VCaP (cell line): ENCODE data around the gene GABRP.
A peak's percentile ranks its signal among the peaks of the same experiment; 100 is the strongest.

Experiments
- H3K27ac ChIP-seq: fragments of 450-650 bp; 2 replicates; pipeline ENCODE4 v1.5.1; 2017
- TF ChIP-seq, protein P1 (sequence below): fragments of 450-650 bp; conservative IDR thresholded peaks from 2 replicates; pipeline ENCODE4 v1.5.1; 2017; ENCODE audit warnings: mild to moderate bottlenecking, moderate library complexity

The GABRP gene

DNA sequence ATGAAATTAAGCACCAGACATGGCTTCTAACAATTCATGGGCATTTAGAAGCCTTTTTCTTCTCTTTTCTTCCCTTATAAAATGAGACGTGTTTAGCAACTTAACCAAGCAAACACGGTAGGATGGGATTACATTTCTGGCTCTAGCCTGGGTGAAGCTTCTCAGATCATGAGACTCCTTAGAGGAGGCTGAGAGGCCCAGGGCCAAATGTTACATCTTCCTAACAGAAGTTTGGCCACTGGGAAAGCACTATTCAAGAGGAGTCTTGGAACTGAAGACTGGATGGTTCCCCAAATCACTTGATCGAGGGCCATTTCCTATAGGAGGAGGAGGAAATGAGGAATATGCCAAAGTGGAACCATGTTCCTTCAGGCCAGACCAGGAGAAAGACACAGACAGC, 1.9 kb downstream of the GABRP start:
- TF ChIP-seq, protein P1, sequence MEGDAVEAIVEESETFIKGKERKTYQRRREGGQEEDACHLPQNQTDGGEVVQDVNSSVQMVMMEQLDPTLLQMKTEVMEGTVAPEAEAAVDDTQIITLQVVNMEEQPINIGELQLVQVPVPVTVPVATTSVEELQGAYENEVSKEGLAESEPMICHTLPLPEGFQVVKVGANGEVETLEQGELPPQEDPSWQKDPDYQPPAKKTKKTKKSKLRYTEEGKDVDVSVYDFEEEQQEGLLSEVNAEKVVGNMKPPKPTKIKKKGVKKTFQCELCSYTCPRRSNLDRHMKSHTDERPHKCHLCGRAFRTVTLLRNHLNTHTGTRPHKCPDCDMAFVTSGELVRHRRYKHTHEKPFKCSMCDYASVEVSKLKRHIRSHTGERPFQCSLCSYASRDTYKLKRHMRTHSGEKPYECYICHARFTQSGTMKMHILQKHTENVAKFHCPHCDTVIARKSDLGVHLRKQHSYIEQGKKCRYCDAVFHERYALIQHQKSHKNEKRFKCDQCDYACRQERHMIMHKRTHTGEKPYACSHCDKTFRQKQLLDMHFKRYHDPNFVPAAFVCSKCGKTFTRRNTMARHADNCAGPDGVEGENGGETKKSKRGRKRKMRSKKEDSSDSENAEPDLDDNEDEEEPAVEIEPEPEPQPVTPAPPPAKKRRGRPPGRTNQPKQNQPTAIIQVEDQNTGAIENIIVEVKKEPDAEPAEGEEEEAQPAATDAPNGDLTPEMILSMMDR = no peak
- H3K27ac ChIP-seq = no peak overlapping the region

DNA sequence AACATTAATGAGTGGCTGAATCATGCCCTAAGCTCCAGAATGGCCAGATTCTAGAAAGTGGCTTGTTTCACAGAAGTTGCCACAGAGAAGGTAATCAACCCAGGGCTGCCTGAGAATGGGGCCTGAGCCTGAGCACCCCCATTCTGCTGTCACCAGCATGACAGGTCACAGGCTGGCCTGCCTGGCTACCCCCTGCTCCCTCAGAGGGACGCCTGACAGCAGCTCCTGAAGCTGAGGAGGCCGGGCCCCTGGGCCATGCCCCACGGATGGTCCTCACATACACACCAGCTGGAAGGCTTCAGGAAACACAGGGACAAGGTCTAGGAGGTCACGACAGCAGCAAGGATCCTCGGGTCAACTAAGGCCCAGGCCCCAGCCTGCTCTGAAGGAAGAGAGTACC, 3.7 kb downstream of the GABRP start:
- no peak overlapping the region for H3K27ac ChIP-seq
- TF ChIP-seq, protein P1 = no peak

DNA sequence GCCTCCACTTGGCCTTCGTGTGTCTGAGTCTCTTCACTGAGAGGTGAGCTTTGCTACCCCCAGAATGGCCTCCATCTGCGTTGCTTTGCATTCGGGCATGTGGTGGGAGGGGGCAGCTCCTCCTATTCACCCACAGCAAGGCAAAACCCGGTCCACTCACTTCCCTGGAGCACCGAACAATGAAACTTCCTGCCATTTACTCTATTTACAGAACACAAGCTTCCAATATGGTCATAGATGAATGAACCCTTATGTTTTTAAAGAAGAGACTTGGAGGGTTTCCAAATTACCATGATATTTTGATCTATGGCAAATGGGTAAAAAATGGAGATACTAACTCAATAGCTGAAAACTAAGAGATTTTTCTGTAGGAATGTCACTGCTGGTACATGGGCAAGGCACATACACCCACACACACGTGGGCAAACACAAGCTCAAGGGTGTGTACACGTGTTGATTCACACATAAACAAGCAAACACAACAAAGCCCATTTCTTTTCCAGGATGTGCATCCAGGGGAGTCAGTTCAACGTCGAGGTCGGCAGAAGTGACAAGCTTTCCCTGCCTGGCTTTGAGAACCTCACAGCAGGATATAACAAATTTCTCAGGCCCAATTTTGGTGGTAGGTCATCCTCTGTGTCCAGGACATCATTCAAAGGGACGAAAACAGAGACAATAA, 5.2 kb downstream of the GABRP start:
- peak overlapping the region; percentile 36 for H3K27ac ChIP-seq
- TF ChIP-seq, protein P1 = no peak

DNA sequence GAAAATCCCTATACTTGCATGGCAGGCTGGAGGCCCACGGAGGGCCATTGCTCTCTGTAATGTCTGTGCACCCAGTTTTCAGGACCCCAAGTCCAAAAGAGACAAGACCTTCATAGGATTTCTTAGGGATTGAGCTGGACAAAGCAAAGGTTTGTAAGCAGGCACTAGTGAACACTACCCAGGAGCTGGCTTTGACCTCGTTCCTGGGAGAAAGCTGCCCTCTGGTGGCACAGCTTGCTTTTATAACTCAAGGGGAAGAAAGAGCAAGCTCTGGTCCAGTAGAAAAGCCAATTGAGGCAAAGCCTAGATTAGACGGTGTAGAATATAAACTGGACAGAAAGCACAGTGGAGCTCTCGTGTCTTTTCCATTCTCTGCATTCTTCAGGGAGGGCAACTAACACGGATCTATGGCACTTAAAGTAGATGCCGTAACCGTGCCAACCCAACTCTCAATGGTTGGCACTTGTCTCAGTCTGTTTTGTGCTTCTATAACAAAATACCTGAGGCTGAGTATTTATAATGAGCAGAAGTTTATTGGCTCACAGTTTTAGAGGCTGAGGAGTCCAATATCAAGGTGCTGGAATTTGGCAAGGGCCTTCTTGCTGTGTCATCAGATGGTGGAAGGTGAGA, 7.9 kb downstream of the GABRP start:
- H3K27ac ChIP-seq = no peak overlapping the region
- TF ChIP-seq, protein P1 = peak; percentile 83

DNA sequence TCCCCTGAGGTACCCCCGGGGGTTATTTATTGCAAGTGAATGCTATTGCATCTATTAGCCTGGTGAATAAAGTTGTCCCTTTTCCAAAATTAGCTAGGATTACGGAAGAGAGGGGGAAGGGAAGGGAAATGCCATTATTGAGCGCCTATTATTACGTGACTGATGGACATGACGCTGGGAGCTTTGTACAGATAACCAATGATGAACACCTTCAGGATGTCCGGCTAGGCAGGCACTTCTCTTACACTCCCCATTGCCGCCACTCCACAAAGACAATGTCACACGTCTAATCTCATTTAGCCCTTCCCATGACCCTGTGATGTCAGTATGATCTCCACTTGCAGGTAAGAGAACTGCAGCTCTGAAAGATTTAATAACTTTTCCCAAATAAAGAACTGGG, 9.4 kb downstream of the GABRP start:
- H3K27ac ChIP-seq = no peak overlapping the region
- TF ChIP-seq, protein P1 = no peak

DNA sequence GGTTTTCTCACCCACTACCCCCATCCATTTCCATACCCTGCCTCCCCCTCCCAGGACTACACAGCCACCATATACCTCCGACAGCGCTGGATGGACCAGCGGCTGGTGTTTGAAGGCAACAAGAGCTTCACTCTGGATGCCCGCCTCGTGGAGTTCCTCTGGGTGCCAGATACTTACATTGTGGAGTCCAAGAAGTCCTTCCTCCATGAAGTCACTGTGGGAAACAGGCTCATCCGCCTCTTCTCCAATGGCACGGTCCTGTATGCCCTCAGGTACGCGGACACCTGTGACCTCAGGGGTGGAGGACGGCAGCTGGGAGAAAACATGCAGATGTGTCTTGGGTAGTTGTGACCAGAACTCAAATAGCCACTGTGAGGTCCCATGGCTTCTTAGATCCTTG, 11.6 kb downstream of the GABRP start:
- TF ChIP-seq, protein P1 = no peak
- H3K27ac ChIP-seq = no peak overlapping the region

DNA sequence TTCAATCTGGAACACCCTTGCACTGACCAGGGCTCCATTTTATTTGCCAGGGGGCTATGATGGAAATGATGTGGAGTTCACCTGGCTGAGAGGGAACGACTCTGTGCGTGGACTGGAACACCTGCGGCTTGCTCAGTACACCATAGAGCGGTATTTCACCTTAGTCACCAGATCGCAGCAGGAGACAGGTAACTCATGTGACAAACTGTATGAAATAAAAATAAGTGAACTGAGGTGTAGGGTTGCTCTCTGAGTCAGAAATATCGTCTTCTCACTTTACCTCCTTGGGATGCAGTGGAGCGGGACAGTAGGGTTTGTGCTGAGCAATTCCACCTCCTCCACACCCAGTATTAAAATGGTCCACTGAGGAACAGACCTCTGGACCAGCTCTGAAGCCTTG, 22.1 kb downstream of the GABRP start:
- TF ChIP-seq, protein P1 = no peak
- H3K27ac ChIP-seq = no peak overlapping the region
